SK-N-SH (cell line): ENCODE results near the gene GDPD5. TPM values are rescaled to one million over a fixed set of nuclear protein-coding genes. Genes with fewer than 3 reads are reported as not detected.

Source experiments
- CTCF ChIA-PET: fragments of 300-600, 350-600 bp; formaldehyde crosslinking; extraction: SDS; loops from one replicate; lab custom pipeline; 2021; lab: Yijun Ruan, JAX
- POLR2A ChIA-PET: fragments of 350-600 bp; sonication (Branson Sonifier 250); formaldehyde crosslinking; extraction: SDS; loops from one replicate; lab custom pipeline; 2020; ENCODE audit warnings: antibody characterized with exemption, inconsistent platforms; lab: Yijun Ruan, JAX
- DNase-seq: peaks from one replicate; pipeline ENCODE4 v3.0.0; 2012
- H2AFZ ChIP-seq: fragments of 200-600 bp; sonication (generic); 2 replicates; pipeline ENCODE4 v1.8.1; 2016; ENCODE audit warnings: antibody characterized with exemption, mild to moderate bottlenecking, low read depth
- H3F3A ChIP-seq: fragments of 200-600 bp; sonication (generic); replicated peaks from 2 replicates; pipeline ENCODE3; 2016; ENCODE audit warnings: antibody characterized with exemption, mild to moderate bottlenecking; ENCODE audit not compliant: insufficient read depth
- H3K27ac ChIP-seq, 2 experiments: fragments of 200-500 bp in 1 of 2; fragments of 200-600 bp in 1 of 2; sonication (Bioruptor generic) in 1 of 2; sonication (generic), shearing (Covaris generic) in 1 of 2; 2 replicates each; pipeline versions ENCODE4 v1.5.1 to v1.6.1; 2014 to 2016; ENCODE audit warnings: low read depth in 2 of 2, inconsistent platforms in 1 of 2, low read length in 1 of 2, mild to moderate bottlenecking in 1 of 2, mixed read lengths in 1 of 2
- H3K27me3 ChIP-seq: fragments of 200-600 bp; sonication (generic), shearing (Covaris generic); 2 replicates; pipeline ENCODE4 v1.6.1; 2016; ENCODE audit warnings: mixed run types; ENCODE audit not compliant: insufficient read depth
- H3K36me3 ChIP-seq, 2 experiments: fragments of 200-500 bp in 1 of 2; fragments of 200-600 bp in 1 of 2; sonication (Bioruptor generic) in 1 of 2; sonication (generic) in 1 of 2; replicated peaks in 1 of 2; 2 replicates each; pipeline versions ENCODE3 to v1.5.1; 2014 to 2016; ENCODE audit warnings: low read length in 1 of 2, mild to moderate bottlenecking in 1 of 2; ENCODE audit not compliant: insufficient read depth in 2 of 2, control insufficient read depth in 1 of 2
- H3K4me1 ChIP-seq, 2 experiments: fragments of 200-500 bp in 1 of 2; fragments of 200-600 bp in 1 of 2; sonication (Bioruptor generic) in 1 of 2; sonication (generic), shearing (Covaris generic) in 1 of 2; 2 replicates each; pipeline versions ENCODE4 v1.5.1 to v1.6.1; 2014 to 2016; ENCODE audit warnings: low read depth in 1 of 2, low read length in 1 of 2, mixed run types in 1 of 2; ENCODE audit not compliant: insufficient read depth in 2 of 2, control insufficient read depth in 1 of 2
- H3K4me2 ChIP-seq: fragments of 200-600 bp; sonication (generic), shearing (Covaris generic); 2 replicates; pipeline ENCODE4 v1.6.1; 2017; ENCODE audit warnings: mixed run types
- H3K4me3 ChIP-seq, 2 experiments: fragments of 200-500 bp in 1 of 2; fragments of 200-600 bp in 1 of 2; sonication (Bioruptor generic) in 1 of 2; sonication (generic), shearing (Covaris generic) in 1 of 2; 2 replicates each; pipeline versions ENCODE4 v1.5.1 to v1.8.1; 2014 to 2016; ENCODE audit warnings: low read depth in 2 of 2, inconsistent platforms in 1 of 2, low read length in 1 of 2, mild to moderate bottlenecking in 1 of 2, mixed read lengths in 1 of 2, moderate library complexity in 1 of 2
- H3K79me2 ChIP-seq: fragments of 200-600 bp; sonication (generic); 2 replicates; pipeline ENCODE4 v1.8.1; 2017; ENCODE audit warnings: mild to moderate bottlenecking; ENCODE audit not compliant: insufficient read depth
- H3K9ac ChIP-seq: fragments of 200-600 bp; sonication (generic); 2 replicates; pipeline ENCODE4 v1.6.1; 2017; ENCODE audit warnings: mixed run types
- H3K9me2 ChIP-seq: fragments of 200-600 bp; sonication (generic); 2 replicates; pipeline ENCODE4 v1.6.1; 2017; ENCODE audit warnings: mixed run types
- H3K9me3 ChIP-seq: fragments of 200-600 bp; sonication (generic); 2 replicates; pipeline ENCODE4 v1.6.1; 2017; ENCODE audit warnings: mixed run types, mild to moderate bottlenecking, moderate library complexity
- H4K20me1 ChIP-seq: fragments of 200-600 bp; sonication (generic); 2 replicates; pipeline ENCODE4 v1.6.1; 2017; ENCODE audit warnings: mild to moderate bottlenecking, mixed run types; ENCODE audit not compliant: insufficient read depth
- ELF1 ChIP-seq: IDR thresholded peaks from 2 replicates; pipeline ENCODE4 v1.4.0; 2012
- EP300 ChIP-seq, 2 experiments: IDR thresholded peaks; 2 replicates each; pipeline versions ENCODE4 v1.4.0 to v1.6.1; 2012; ENCODE audit warnings: borderline replicate concordance in 1 of 2, low read depth in 1 of 2, low read length in 1 of 2
- FOSL2 ChIP-seq: IDR thresholded peaks from 2 replicates; pipeline ENCODE4 v1.4.0; 2012; ENCODE audit warnings: low read depth, mild to moderate bottlenecking, moderate library complexity, borderline replicate concordance
- FOXJ3 ChIP-seq: sonication (generic); formaldehyde crosslinking; IDR thresholded peaks from 2 replicates; pipeline ENCODE4 v1.5.1; 2020; ENCODE audit warnings: mild to moderate bottlenecking, missing genetic modification reagents
- FOXM1 ChIP-seq: IDR thresholded peaks from 2 replicates; pipeline ENCODE4 v1.4.0; 2012; ENCODE audit warnings: low read depth, mild to moderate bottlenecking
- MEF2A ChIP-seq: IDR thresholded peaks from 2 replicates; pipeline ENCODE4 v1.4.0; 2012; ENCODE audit warnings: low read depth, borderline replicate concordance
- MXI1 ChIP-seq: IDR thresholded peaks from 2 replicates; pipeline ENCODE4 v1.6.1; 2012; ENCODE audit warnings: mild to moderate bottlenecking, low read depth, low read length, improper control_type of control experiment
- RAD21 ChIP-seq: IDR thresholded peaks from 2 replicates; pipeline ENCODE4 v1.6.1; 2012; ENCODE audit warnings: mild to moderate bottlenecking, low read length
- RCOR1 ChIP-seq: fragments of 150-350 bp; IDR thresholded peaks from 2 replicates; pipeline ENCODE4 v1.6.1; 2017; ENCODE audit warnings: antibody characterized with exemption, low read length
- TCF12 ChIP-seq: IDR thresholded peaks from 2 replicates; pipeline ENCODE4 v1.4.0; 2012
- TEAD4 ChIP-seq: IDR thresholded peaks from 2 replicates; pipeline ENCODE4 v1.4.0; 2012; ENCODE audit warnings: mild to moderate bottlenecking, borderline replicate concordance; ENCODE audit not compliant: insufficient read depth
- WGBS: methylation state at CpG from one replicate; pipeline ENCODE4 v1.1.6; 2017; ENCODE audit warnings: low lambda C conversion rate; 5-methylcytosine and 5-hydroxymethylcytosine counted together
- polyA plus RNA-seq, 3 experiments: library from polyadenylated mRNA; depleted of rRNA; stranded (reverse); fragments of >200 nt; gene quantifications; 2 replicates each; pipeline ENCODE4 v1.2.3, GENCODE V29; 2012
- TF ChIP-seq, protein P1 (sequence below): IDR thresholded peaks from 2 replicates; pipeline ENCODE4; 2012
- TF ChIP-seq, protein P2 (sequence below): fragments of 150-350 bp; IDR thresholded peaks from 2 replicates; pipeline ENCODE4 v1.6.1; 2016; ENCODE audit warnings: mild to moderate bottlenecking, low read depth, low read length
- TF ChIP-seq, protein P3 (sequence below): fragments of 150-350 bp; IDR thresholded peaks from 2 replicates; pipeline ENCODE4 v1.6.1; 2017; ENCODE audit warnings: antibody characterized with exemption, low read length, low read depth, borderline replicate concordance
- TF ChIP-seq, protein P4 (sequence below): fragments of 200-600 bp; sonication (generic); IDR thresholded peaks from 2 replicates; pipeline ENCODE4 v1.6.1; 2017; ENCODE audit warnings: antibody characterized with exemption, mild to moderate bottlenecking, moderate library complexity

GDPD5 gene
- polyA plus RNA-seq, 1 of the 3 experiments (the other 2 are of a cell fraction): 2.2 TPM

DNA sequence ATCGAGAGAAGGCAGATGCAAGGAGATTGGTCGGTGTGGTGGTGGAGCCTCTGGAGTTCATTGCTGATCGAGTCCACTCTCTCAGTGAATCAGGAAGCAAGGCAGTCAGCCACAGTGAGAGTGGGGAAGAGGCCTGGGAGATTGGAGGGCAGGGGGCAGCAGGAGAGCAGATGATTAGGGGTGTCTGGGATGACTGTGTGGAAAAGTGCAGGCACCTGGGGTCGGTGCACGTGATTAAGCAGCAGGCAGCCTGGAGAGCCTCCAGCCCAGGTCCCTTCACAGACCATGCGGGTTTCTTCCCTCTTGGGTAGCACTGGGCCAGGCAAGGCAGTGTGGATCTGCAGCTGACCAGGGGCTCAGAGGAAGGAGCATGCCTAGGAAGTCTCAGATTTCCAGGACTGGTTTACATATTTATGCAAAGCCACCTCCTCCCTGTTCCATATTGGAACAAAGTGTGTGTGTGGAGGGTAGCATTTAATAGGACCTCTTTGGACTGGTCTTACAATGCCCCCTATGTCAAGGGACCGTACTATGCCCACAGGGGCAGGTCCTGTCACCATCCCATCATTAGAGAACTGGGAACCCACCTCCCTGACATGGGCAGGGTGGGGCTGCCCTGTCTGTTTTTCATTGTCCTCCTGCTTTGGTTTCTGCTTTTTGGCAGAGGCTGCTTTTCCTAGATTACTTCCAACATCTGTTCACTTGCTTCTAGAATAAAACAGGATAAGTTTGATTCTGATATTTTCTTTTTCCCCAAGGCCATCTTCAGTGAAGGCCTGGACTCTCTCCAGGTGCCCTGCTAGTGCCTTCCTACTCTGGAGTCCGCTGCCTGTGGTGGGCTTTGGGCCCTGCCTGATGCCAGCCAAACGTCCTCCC lies 14.0 kb upstream of the GDPD5 start:
- Histone ChIP-seq H3K79me2 (no peaks in the 10 kb centered on the region), H3K27ac (peak overlapping the region in 1 of 2 experiments; percentile 64; a peak in 2 of 4 replicates), H2AFZ (no peak overlapping the region), H3K36me3 (no peaks in the 10 kb centered on the region), H3F3A (no peaks in the 10 kb centered on the region), H3K4me1 (peaks cover 0 to 14% of the 10 kb centered on the region in 2 experiments; a peak in 1 of 4 replicates), H3K4me2 (no peak overlapping the region), H3K4me3 (no peak overlapping the region), H3K27me3 (no peaks in the 10 kb centered on the region), H3K9me3 (no peaks in the 10 kb centered on the region), H3K9ac (no peak overlapping the region), H3K9me2 (no peaks in the 10 kb centered on the region), H4K20me1 (no peaks in the 10 kb centered on the region)
- CTCF ChIA-PET: interaction anchor here (1.5 to 4.3 kb wide), 6 partner anchors 8 to 151 kb away, joined by 4 to 27 read pairs (median 7); partner anchors contain the start of gene KLHL35
- DNase-seq: no peak
- WGBS: 86% methylated on average over 9 of the region's 9 CpGs
- TF ChIP-seq RCOR1: 0 out of 2 replicates have a peak, but pooled peaks have one; percentile 8
- TF ChIP-seq, protein P1, sequence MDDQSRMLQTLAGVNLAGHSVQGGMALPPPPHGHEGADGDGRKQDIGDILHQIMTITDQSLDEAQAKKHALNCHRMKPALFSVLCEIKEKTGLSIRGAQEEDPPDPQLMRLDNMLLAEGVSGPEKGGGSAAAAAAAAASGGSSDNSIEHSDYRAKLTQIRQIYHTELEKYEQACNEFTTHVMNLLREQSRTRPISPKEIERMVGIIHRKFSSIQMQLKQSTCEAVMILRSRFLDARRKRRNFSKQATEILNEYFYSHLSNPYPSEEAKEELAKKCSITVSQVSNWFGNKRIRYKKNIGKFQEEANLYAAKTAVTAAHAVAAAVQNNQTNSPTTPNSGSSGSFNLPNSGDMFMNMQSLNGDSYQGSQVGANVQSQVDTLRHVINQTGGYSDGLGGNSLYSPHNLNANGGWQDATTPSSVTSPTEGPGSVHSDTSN: no peak
- POLR2A ChIA-PET: interaction anchor here (0.6 to 1.6 kb wide), 2 partner anchors 14 to 138 kb away, joined by 4 to 5 read pairs; no protein-coding TSS in a partner anchor

- H3K27ac ChIP-seq: no peak overlapping the region
- H3K79me2 ChIP-seq: no peaks in the 10 kb centered on the region
- H3K4me1 ChIP-seq: peaks cover 0 to 14% of the 10 kb centered on the region in 2 experiments; a peak in 1 of 4 replicates
- no peaks in the 10 kb centered on the region for H3K27me3 ChIP-seq
- H3K9me3 ChIP-seq: no peaks in the 10 kb centered on the region
- no peak overlapping the region for H3K4me2 ChIP-seq
- H3K4me3 ChIP-seq: no peak overlapping the region
- POLR2A ChIA-PET: no interaction called here
- no peaks in the 10 kb centered on the region for H3K9me2 ChIP-seq
- no peak overlapping the region for H2AFZ ChIP-seq
- no peaks in the 10 kb centered on the region for H4K20me1 ChIP-seq
- 72% methylated on average over 11 of the region's 11 CpGs for WGBS
- CTCF ChIA-PET: interaction anchor here (1.2 to 4.3 kb wide), 4 partner anchors 8 to 105 kb away, joined by 3 to 27 read pairs (median 7); partner anchors contain the start of gene KLHL35
- DNase-seq: no peak
- no peaks in the 10 kb centered on the region for H3K36me3 ChIP-seq
- H3K9ac ChIP-seq: no peak overlapping the region
- H3F3A ChIP-seq: no peaks in the 10 kb centered on the region
- TF ChIP-seq MEF2A (no peak), ELF1 (no peak), RAD21 (no peak), TEAD4 (no peak), TCF12 (no peak), FOXJ3 (CRISPR knock-in tag) (no peak), MXI1 (no peak), FOSL2 (no peak), EP300 (IDR thresholded peaks at IDR 0.05; ENCODE audit: borderline replicate concordance in 1 of 2, low read depth in 1 of 2, low read length in 1 of 2) (no peak), FOXM1 (no peak)
- TF ChIP-seq, protein P2, sequence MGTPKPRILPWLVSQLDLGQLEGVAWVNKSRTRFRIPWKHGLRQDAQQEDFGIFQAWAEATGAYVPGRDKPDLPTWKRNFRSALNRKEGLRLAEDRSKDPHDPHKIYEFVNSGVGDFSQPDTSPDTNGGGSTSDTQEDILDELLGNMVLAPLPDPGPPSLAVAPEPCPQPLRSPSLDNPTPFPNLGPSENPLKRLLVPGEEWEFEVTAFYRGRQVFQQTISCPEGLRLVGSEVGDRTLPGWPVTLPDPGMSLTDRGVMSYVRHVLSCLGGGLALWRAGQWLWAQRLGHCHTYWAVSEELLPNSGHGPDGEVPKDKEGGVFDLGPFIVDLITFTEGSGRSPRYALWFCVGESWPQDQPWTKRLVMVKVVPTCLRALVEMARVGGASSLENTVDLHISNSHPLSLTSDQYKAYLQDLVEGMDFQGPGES: no peak
- TF ChIP-seq, protein P1: no peak
- TF ChIP-seq, protein P3, sequence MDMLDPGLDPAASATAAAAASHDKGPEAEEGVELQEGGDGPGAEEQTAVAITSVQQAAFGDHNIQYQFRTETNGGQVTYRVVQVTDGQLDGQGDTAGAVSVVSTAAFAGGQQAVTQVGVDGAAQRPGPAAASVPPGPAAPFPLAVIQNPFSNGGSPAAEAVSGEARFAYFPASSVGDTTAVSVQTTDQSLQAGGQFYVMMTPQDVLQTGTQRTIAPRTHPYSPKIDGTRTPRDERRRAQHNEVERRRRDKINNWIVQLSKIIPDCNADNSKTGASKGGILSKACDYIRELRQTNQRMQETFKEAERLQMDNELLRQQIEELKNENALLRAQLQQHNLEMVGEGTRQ: no peak
- TF ChIP-seq, protein P4, sequence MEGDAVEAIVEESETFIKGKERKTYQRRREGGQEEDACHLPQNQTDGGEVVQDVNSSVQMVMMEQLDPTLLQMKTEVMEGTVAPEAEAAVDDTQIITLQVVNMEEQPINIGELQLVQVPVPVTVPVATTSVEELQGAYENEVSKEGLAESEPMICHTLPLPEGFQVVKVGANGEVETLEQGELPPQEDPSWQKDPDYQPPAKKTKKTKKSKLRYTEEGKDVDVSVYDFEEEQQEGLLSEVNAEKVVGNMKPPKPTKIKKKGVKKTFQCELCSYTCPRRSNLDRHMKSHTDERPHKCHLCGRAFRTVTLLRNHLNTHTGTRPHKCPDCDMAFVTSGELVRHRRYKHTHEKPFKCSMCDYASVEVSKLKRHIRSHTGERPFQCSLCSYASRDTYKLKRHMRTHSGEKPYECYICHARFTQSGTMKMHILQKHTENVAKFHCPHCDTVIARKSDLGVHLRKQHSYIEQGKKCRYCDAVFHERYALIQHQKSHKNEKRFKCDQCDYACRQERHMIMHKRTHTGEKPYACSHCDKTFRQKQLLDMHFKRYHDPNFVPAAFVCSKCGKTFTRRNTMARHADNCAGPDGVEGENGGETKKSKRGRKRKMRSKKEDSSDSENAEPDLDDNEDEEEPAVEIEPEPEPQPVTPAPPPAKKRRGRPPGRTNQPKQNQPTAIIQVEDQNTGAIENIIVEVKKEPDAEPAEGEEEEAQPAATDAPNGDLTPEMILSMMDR: no peak
These were observed 12.6 kb upstream of the GDPD5 start for GRCh38 chr11:75538150-75538942.
